ENCODE results near the gene FAM3C.

Gene FAM3C

GRCh38 chr7:121410829-121411596 lies 14.9 kb upstream of the FAM3C start:
- no peak for DNase-seq (ENCODE audit: low read depth in 2 of 2)

DNA sequence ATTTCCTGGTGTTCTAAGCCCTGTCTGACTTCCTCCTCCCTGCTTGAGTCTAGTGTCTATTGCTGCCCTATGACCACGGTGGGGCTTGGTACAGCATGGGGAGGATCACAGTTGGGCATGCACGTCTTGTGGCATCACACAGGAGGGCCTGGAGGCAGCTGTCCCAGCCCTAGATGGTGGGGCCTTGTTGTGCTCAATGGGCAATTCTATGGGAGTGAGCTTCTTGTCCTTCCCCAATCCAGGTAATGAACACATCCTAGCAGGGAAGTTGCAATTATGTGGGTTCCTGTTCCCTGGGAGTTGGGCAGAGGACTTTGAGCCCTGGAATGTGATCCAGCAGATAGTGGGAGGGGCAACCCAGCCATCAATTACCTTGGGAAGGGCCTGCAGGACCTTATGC lies 10.8 kb upstream of the FAM3C start:
- DNase-seq (ENCODE audit: low read depth in 2 of 2), result no peak

GRCh38 chr7:121406461-121406860 lies 10.4 kb upstream of the FAM3C start:
- no peak for DNase-seq (ENCODE audit: low read depth in 2 of 2)

- no peak for DNase-seq (ENCODE audit: low read depth in 2 of 2)
These were observed 8.2 kb upstream of the FAM3C start for GRCh38 chr7:121404348-121404747.

DNA sequence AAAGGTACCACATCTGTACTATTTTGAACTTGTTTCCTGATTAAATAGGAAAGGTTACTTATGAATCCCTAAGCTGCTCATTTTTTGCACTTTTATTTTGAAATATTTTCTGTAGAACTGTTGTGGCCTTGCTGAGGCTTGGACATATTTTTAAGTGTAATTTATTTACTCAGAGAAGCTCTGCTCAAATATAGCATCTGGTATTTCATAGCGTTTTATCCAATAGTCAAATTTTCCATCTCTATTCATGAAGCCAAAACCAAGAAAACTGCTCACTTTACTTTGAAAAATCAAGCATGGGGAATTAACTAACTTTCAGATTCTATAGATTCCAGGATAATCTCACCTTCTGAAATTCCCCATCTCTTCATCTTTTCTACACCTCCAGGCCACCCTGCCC lies 6.6 kb upstream of the FAM3C start:
- DNase-seq (ENCODE audit: low read depth in 2 of 2), result no peak

DNA sequence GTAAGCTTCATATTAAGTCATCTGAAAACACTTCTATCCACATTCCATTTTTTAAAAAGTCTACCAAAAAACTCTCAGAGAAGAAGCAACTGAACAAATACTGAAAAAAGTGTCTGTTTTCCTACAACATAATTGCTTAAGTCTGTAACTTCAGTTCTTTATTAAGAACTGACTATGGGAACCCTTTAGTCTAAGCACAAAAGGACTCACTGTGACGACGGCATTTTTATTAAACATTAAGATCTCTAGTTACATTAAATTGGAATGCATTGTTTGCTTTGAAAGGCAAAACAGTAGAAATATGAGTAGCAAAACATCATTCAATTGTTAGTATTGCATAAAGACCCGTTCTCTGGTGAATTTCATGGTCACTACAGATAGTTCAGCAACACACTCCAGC lies 5.8 kb upstream of the FAM3C start:
- DNase-seq (ENCODE audit: low read depth in 2 of 2), result no peak

- DNase-seq (ENCODE audit: low read depth in 2 of 2), result no peak
These were observed 2.1 kb upstream of the FAM3C start for GRCh38 chr7:121398246-121398645.

- DNase-seq (ENCODE audit: low read depth in 2 of 2), result no peak
These were observed 1.7 kb upstream of the FAM3C start for GRCh38 chr7:121397822-121398221.

- no peak for DNase-seq (ENCODE audit: low read depth in 2 of 2)
These were observed 1.3 kb upstream of the FAM3C start for GRCh38 chr7:121397361-121397760.

DNA sequence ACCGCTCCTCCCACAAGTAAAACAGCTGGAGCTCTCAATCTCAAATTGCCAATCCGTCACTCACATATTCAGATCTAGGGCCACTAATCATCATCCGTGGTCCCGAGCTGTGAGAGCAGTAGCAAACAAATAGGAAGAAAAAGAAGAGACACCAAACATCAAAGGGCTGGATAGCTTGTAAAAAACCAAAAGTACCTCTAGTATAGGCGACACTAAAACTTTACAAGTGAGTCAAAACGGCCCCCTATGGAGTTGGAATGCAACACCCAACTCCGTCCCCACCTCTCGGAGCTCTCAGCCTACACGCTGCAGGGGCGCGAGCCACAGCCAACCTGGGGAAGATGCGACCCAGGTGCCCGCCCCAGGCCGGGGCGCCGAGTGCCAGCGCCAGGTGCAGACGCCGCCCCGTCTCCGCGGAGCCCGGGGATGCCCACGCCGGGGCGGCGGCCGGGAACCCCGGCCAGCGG lies 581 bp downstream of the FAM3C start:
- DNase-seq (ENCODE audit: low read depth in 2 of 2), result peak; percentile 26 to 54

- no peak for DNase-seq (ENCODE audit: low read depth in 2 of 2)
These were observed 1.4 kb downstream of the FAM3C start for GRCh38 chr7:121394709-121395140.

GRCh38 chr7:121393005-121393366 lies 3.1 kb downstream of the FAM3C start:
- no peak for DNase-seq (ENCODE audit: low read depth in 2 of 2)

- DNase-seq (ENCODE audit: low read depth in 2 of 2), result no peak
These were observed 3.7 kb downstream of the FAM3C start for GRCh38 chr7:121392277-121393004.

- no peak for DNase-seq (ENCODE audit: low read depth in 2 of 2)
These were observed 4.4 kb downstream of the FAM3C start for GRCh38 chr7:121391686-121392085.

DNA sequence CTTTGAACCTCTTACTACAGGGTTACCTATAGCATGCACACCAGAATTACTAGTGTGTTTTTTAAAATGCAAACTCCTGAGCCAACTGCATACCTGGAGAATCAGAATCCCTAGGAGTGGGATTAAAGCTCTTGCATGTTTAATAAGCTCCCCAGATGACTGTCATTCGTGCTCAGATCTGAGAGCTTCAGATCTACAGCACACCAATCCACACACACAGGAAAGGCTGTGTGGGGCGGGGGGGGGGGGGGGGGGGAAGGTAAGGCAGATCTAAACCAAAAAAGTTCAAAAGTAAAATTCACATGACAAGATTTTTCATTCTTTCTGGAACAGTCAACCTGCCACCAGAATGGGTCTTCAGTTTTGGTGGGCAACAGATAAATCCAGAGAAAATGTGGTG lies 5.5 kb downstream of the FAM3C start:
- no peak for DNase-seq (ENCODE audit: low read depth in 2 of 2)

DNA sequence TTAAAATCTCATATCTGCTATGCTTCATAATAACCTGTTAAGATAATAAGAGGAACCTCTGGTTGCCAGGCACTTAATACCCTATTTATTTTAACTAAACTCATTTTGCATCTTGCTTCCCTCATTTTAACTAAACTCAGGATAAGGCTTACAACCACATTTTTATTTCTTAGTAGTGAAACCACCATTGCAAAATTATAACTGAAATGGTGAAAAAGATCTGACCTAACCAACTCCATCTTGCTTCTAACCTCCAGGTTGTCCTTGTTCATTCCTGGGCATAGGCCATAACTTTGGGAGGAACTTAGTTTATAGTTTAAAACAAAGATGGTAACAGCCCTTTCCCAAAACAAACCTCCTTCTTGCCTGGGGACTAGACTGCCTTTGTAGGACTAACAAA lies 6.0 kb downstream of the FAM3C start:
- no peak for DNase-seq (ENCODE audit: low read depth in 2 of 2)

- DNase-seq (ENCODE audit: low read depth in 2 of 2), result no peak
These were observed 7.2 kb downstream of the FAM3C start for GRCh38 chr7:121388950-121389349.

DNA sequence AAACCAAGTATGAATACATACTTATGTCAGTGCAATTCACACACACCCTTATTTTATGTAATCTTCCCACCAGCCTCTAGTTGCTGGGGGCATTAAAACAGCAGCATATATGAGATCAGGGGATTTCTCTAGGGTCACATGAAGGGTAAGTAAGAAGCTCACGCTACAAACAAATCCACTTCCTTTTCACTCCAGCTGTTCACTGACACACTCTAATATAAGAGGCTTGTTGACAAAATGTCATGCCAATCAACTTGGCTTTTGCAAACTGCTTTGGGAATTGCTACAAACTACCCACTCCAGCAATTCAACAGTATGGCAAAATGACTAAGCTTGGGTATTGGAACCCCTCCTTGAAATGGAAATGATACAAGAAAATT lies 10.3 kb downstream of the FAM3C start:
- DNase-seq (ENCODE audit: low read depth in 2 of 2), result no peak

- DNase-seq (ENCODE audit: low read depth in 2 of 2), result no peak
These were observed 10.9 kb downstream of the FAM3C start for GRCh38 chr7:121385056-121385799.

- DNase-seq (ENCODE audit: low read depth in 2 of 2), result no peak
These were observed 11.8 kb downstream of the FAM3C start for GRCh38 chr7:121384265-121384664.

GRCh38 chr7:121383235-121383910 lies 12.7 kb downstream of the FAM3C start:
- no peak for DNase-seq (ENCODE audit: low read depth in 2 of 2)

GRCh38 chr7:121382473-121382872 lies 13.6 kb downstream of the FAM3C start:
- no peak for DNase-seq (ENCODE audit: low read depth in 2 of 2)

All from stimulated activated CD8-positive, alpha-beta memory T cell treated with anti-CD3 and anti-CD28 coated beads, Interleukin-7, amount 100 ng/mL, for 4 hours (primary cell).